H9 (cell line): ENCODE measurements around the gene SSB. TPM values are rescaled to one million over a fixed set of nuclear protein-coding genes. Genes with fewer than 3 reads are reported as not detected.
"Not testable (repeated sequence)": the region's sequence is repeated elsewhere in the genome, so short reads cannot be mapped to it uniquely, and the experiment has no call there.

Source experiments
- DNase-seq: peaks from one replicate; pipeline ENCODE4 v3.0.0-alpha.2; 2017
- H2AFZ ChIP-seq: one replicate; pipeline ENCODE4 v1.6.1; 2013; ENCODE audit warnings: mild to moderate bottlenecking, low read length, control low read depth, moderate library complexity
- H2AK5ac ChIP-seq: 2 replicates; pipeline ENCODE4 v1.6.1; 2013; ENCODE audit warnings: low read length, control low read depth, mixed read lengths; ENCODE audit not compliant: insufficient read length
- H2BK120ac ChIP-seq: one replicate; pipeline ENCODE4 v1.6.1; 2013; ENCODE audit warnings: low read depth, mild to moderate bottlenecking, low read length, control low read depth, inconsistent platforms; ENCODE audit not compliant: poor library complexity, severe bottlenecking
- H2BK12ac ChIP-seq: 2 replicates; pipeline ENCODE4 v1.6.1; 2013; ENCODE audit warnings: low read length, control low read depth, mixed read lengths, low read depth; ENCODE audit not compliant: insufficient read length
- H2BK15ac ChIP-seq: 2 replicates; pipeline ENCODE4 v1.6.1; 2013; ENCODE audit warnings: low read depth, low read length, control low read depth
- H2BK20ac ChIP-seq: one replicate; pipeline ENCODE4 v1.6.1; 2013; ENCODE audit warnings: low read depth, mild to moderate bottlenecking, low read length, control low read depth, inconsistent platforms; ENCODE audit not compliant: poor library complexity, severe bottlenecking
- H2BK5ac ChIP-seq: 2 replicates; pipeline ENCODE4 v1.6.1; 2013; ENCODE audit warnings: low read length, control low read depth, mixed read lengths; ENCODE audit not compliant: insufficient read length
- H3K14ac ChIP-seq: 2 replicates; pipeline ENCODE4 v1.6.1; 2013; ENCODE audit warnings: low read length, control low read depth; ENCODE audit not compliant: insufficient read depth
- H3K18ac ChIP-seq: 2 replicates; pipeline ENCODE4 v1.6.1; 2013; ENCODE audit warnings: low read depth, mild to moderate bottlenecking, mixed read lengths, low read length, control low read depth; ENCODE audit not compliant: insufficient read length
- H3K23ac ChIP-seq: 2 replicates; pipeline ENCODE4 v1.6.1; 2013; ENCODE audit warnings: low read length, control low read depth, mixed read lengths, low read depth; ENCODE audit not compliant: insufficient read length
- H3K23me2 ChIP-seq: 2 replicates; pipeline ENCODE4 v1.6.1; 2013; ENCODE audit warnings: low read depth, mild to moderate bottlenecking, mixed read lengths, low read length, control low read depth; ENCODE audit not compliant: insufficient read length, poor library complexity, severe bottlenecking
- H3K27ac ChIP-seq: 2 replicates; pipeline ENCODE4 v1.5.1; 2013; ENCODE audit warnings: low read length, control low read depth, mixed read lengths, low read depth; ENCODE audit not compliant: insufficient read length
- H3K27me3 ChIP-seq: 2 replicates; pipeline ENCODE4 v1.6.1; 2013; ENCODE audit warnings: low read length, control low read depth, inconsistent platforms; ENCODE audit not compliant: insufficient read depth
- H3K4ac ChIP-seq: 2 replicates; pipeline ENCODE4 v1.6.1; 2013; ENCODE audit warnings: low read depth, mild to moderate bottlenecking, control low read depth, inconsistent platforms, low read length, moderate library complexity
- H3K4me1 ChIP-seq: 2 replicates; pipeline ENCODE4 v1.6.1; 2013; ENCODE audit warnings: low read length, control low read depth, inconsistent platforms; ENCODE audit not compliant: insufficient read depth
- H3K4me2 ChIP-seq: 2 replicates; pipeline ENCODE4 v1.6.1; 2013; ENCODE audit warnings: low read length, control low read depth, mixed read lengths; ENCODE audit not compliant: insufficient read length, insufficient read depth
- H3K56ac ChIP-seq: 2 replicates; pipeline ENCODE4 v1.6.1; 2013; ENCODE audit warnings: low read depth, mild to moderate bottlenecking, mixed read lengths, low read length, control low read depth; ENCODE audit not compliant: insufficient read length
- H3K79me1 ChIP-seq: 2 replicates; pipeline ENCODE4 v1.6.1; 2013; ENCODE audit warnings: low read depth, mild to moderate bottlenecking, moderate library complexity, low read length, control low read depth, inconsistent platforms; ENCODE audit not compliant: insufficient read depth, poor library complexity, severe bottlenecking
- H3K79me2 ChIP-seq: 2 replicates; pipeline ENCODE4 v1.6.1; 2013; ENCODE audit warnings: low read length, control low read depth, inconsistent platforms; ENCODE audit not compliant: insufficient read depth
- H3K9ac ChIP-seq: 2 replicates; pipeline ENCODE4 v1.6.1; 2013; ENCODE audit warnings: low read length, control low read depth, mixed read lengths; ENCODE audit not compliant: insufficient read length; ENCODE audit errors: extremely low read depth
- H3K9me3 ChIP-seq: one replicate; pipeline ENCODE4 v1.6.1; 2013; ENCODE audit warnings: low read depth, low read length, inconsistent platforms; ENCODE audit not compliant: control insufficient read depth
- H3T11ph ChIP-seq: one replicate; pipeline ENCODE4 v1.6.1; 2013; ENCODE audit warnings: mild to moderate bottlenecking, low read length, control low read depth, inconsistent platforms
- H4K20me1 ChIP-seq: one replicate; pipeline ENCODE4 v1.6.1; 2013; ENCODE audit not compliant: control insufficient read depth, insufficient read length, insufficient read depth
- H4K5ac ChIP-seq: 2 replicates; pipeline ENCODE4 v1.6.1; 2013; ENCODE audit warnings: low read depth, mild to moderate bottlenecking, mixed read lengths, low read length, control low read depth; ENCODE audit not compliant: insufficient read length
- H4K8ac ChIP-seq: replicated peaks from 2 replicates; pipeline ENCODE4 v1.6.1; 2013; ENCODE audit warnings: low read length, control low read depth, mixed read lengths, low read depth; ENCODE audit not compliant: insufficient read length
- H4K91ac ChIP-seq: 2 replicates; pipeline ENCODE4 v1.6.1; 2013; ENCODE audit warnings: low read depth, mild to moderate bottlenecking, moderate library complexity, mixed read lengths, low read length, control low read depth; ENCODE audit not compliant: insufficient read length
- H3K27ac Mint-ChIP-seq, 3 experiments: 2 replicates in 2 of 3; 3 replicates in 1 of 3; pipeline ENCODE4 v1.8.0; 2020 to 2021; ENCODE audit warnings: mixed read lengths in 3 of 3, mild to moderate bottlenecking in 1 of 3, moderate library complexity in 1 of 3
- H3K27me3 Mint-ChIP-seq: 2 replicates; pipeline ENCODE4 v1.8.0; 2021; ENCODE audit warnings: low read depth, mild to moderate bottlenecking, moderate library complexity, mixed read lengths
- H3K36me3 Mint-ChIP-seq, 3 experiments: 2 replicates in 2 of 3; 3 replicates in 1 of 3; pipeline ENCODE4 v1.8.0; 2020 to 2021; ENCODE audit warnings: low read depth in 3 of 3, mixed read lengths in 3 of 3; ENCODE audit not compliant: insufficient read depth in 1 of 3
- H3K4me1 Mint-ChIP-seq, 2 experiments: 2 replicates each; pipeline ENCODE4 v1.8.0; 2020; ENCODE audit warnings: mixed read lengths in 2 of 2
- H3K4me3 Mint-ChIP-seq, 2 experiments: 2 replicates in 1 of 2; 3 replicates in 1 of 2; pipeline ENCODE4 v1.8.0; 2020 to 2021; ENCODE audit warnings: mild to moderate bottlenecking in 2 of 2, mixed read lengths in 2 of 2, moderate library complexity in 1 of 2
- H3K9me3 Mint-ChIP-seq, 2 experiments: 2 replicates in 1 of 2; 3 replicates in 1 of 2; pipeline ENCODE4 v1.8.0; 2020; ENCODE audit warnings: mild to moderate bottlenecking in 2 of 2, mixed read lengths in 2 of 2, moderate library complexity in 1 of 2
- WGBS: extraction: QIAGEN DNeasy Blood & Tissue Kit; methylation state at CpG from one replicate; pipeline ENCODE4 v1.1.7; 2013; ENCODE audit warnings: missing lambda C conversion rate, low lambda C conversion rate, mixed read lengths; ENCODE audit not compliant: insufficient read length; ENCODE audit errors: extremely low coverage; 5-methylcytosine and 5-hydroxymethylcytosine counted together
- total RNA-seq: library from RNA; stranded (reverse); gene quantifications from 2 replicates; pipeline ENCODE4 v1.2.1, GENCODE V29; 2021

The SSB gene
- total RNA-seq, 1 experiment from 2014 or later, result 248 TPM

DNA sequence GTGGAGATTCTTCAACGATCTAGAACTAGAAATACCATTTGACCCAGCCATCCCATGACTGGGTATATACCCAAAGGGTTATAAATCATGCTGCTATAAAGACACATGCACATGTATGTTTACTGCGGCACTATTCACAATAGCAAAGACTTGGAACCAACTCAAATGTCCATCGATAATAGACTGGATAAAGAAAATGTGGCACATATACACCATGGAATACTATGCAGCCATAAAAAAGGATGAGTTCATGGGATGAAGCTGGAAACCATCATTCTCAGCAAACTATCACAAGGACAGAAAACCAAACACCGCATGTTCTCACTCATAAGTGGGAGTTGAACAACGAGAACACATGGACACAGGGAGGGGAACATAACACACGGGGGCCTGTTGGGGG lies 18.7 kb downstream of the SSB start:
- H3K79me2 ChIP-seq, H3K4me2 ChIP-seq, H3K79me1 ChIP-seq, H3K18ac ChIP-seq, H4K5ac ChIP-seq, H2BK120ac ChIP-seq, H4K91ac ChIP-seq, H3K56ac ChIP-seq, H3K4me1 Mint-ChIP-seq, H3K27ac ChIP-seq, H4K20me1 ChIP-seq, H2AK5ac ChIP-seq, H3K27me3 Mint-ChIP-seq, H3K23ac ChIP-seq, H2BK5ac ChIP-seq, H2BK12ac ChIP-seq, H3K27ac Mint-ChIP-seq, H3K9me3 ChIP-seq, DNase-seq, H3K4me1 ChIP-seq, H3K4ac ChIP-seq, H3K23me2 ChIP-seq, H3K14ac ChIP-seq, H3K4me3 Mint-ChIP-seq, H3K9ac ChIP-seq, H3T11ph ChIP-seq, H4K8ac ChIP-seq, H2BK20ac ChIP-seq, H2BK15ac ChIP-seq, H3K27me3 ChIP-seq, H2AFZ ChIP-seq: not testable (repeated sequence)
- H3K36me3 Mint-ChIP-seq, result peaks cover 49 to 79% (median 76%) of the 10 kb centered on the region in 3 experiments
- H3K9me3 Mint-ChIP-seq, result peaks cover 11% of the 10 kb centered on the region in 2 experiments; a peak in 4 of 5 replicates
- no CpG with 5 or more reads among the region's 6 CpGs for WGBS
